SK-N-SH treated with all-trans-retinoic acid at 6 μM for 48 hours (cell line): Measurements from ENCODE around the gene HOXA7.

Experiments used
- ATAC-seq: fragments of 200-7000 bp; cut with Tn5 transposase; 3 replicates; pipeline ENCODE4 v1.9.1; 2020; ENCODE audit warnings: mild to moderate bottlenecking, moderate library complexity
- ARNTL ChIP-seq: fragments of 450-650 bp; formaldehyde crosslinking; IDR thresholded peaks from 2 replicates; pipeline ENCODE4 v1.5.0; 2020; ENCODE audit warnings: low read depth, mild to moderate bottlenecking, moderate library complexity, borderline replicate concordance
- BACH2 ChIP-seq: fragments of 250-450 bp; sonication (Bioruptor Pico); IDR thresholded peaks from 2 replicates; pipeline ENCODE4 v1.9.0; 2021; ENCODE audit warnings: mild to moderate bottlenecking, borderline replicate concordance
- CREB5 ChIP-seq: fragments of 250-450 bp; sonication (Bioruptor Pico); IDR thresholded peaks from 2 replicates; pipeline ENCODE4 v1.5.1; 2020; ENCODE audit warnings: low read depth, mild to moderate bottlenecking, moderate library complexity
- CSDC2 ChIP-seq: fragments of 250-450 bp; sonication (Bioruptor Pico); IDR thresholded peaks from 2 replicates; pipeline ENCODE4 v1.5.0; 2020; ENCODE audit warnings: mild to moderate bottlenecking, moderate library complexity
- CSRNP3 ChIP-seq: fragments of 250-450 bp; sonication (Bioruptor Pico); IDR thresholded peaks from 2 replicates; pipeline ENCODE4 v1.5.1; 2021; ENCODE audit warnings: mild to moderate bottlenecking, moderate library complexity
- GLIS3 ChIP-seq: fragments of 250-450 bp; sonication (Bioruptor Pico); IDR thresholded peaks from 2 replicates; pipeline ENCODE4 v1.5.0; 2020; ENCODE audit warnings: mild to moderate bottlenecking, moderate library complexity
- ISL1 ChIP-seq: fragments of 250-450 bp; sonication (Bioruptor Pico); IDR thresholded peaks from 2 replicates; pipeline ENCODE4 v2.1.2; 2022; ENCODE audit warnings: mild to moderate bottlenecking, moderate library complexity
- OSR1 ChIP-seq: fragments of 250-450 bp; sonication (Bioruptor Pico); IDR thresholded peaks from 2 replicates; pipeline ENCODE4 v1.8.0; 2022; ENCODE audit warnings: moderate library complexity, mild to moderate bottlenecking, inconsistent platforms
- PATZ1 ChIP-seq: fragments of 250-450 bp; sonication (Bioruptor Pico); IDR thresholded peaks from 2 replicates; pipeline ENCODE4 v1.8.0; 2020; ENCODE audit warnings: mild to moderate bottlenecking, moderate library complexity, borderline replicate concordance
- RARB ChIP-seq: fragments of 250-450 bp; sonication (Bioruptor Pico); IDR thresholded peaks from 2 replicates; pipeline ENCODE4 v1.8.0; 2021; ENCODE audit warnings: mild to moderate bottlenecking, moderate library complexity
- TCF4 ChIP-seq: fragments of 250-450 bp; sonication (Bioruptor Pico); IDR thresholded peaks from 2 replicates; pipeline ENCODE4 v1.8.0; 2021; ENCODE audit warnings: mild to moderate bottlenecking, moderate library complexity, borderline replicate concordance
- TOX ChIP-seq: fragments of 250-450 bp; sonication (Bioruptor Pico); IDR thresholded peaks from 2 replicates; pipeline ENCODE4 v1.8.0; 2021; ENCODE audit warnings: mild to moderate bottlenecking, moderate library complexity, borderline replicate concordance
- TSHZ2 ChIP-seq: fragments of 250-450 bp; sonication (Bioruptor Pico); IDR thresholded peaks from 2 replicates; pipeline ENCODE4 v1.5.0; 2020; ENCODE audit warnings: mild to moderate bottlenecking, moderate library complexity
- ZC3H10 ChIP-seq: fragments of 250-450 bp; sonication (Bioruptor Pico); IDR thresholded peaks from 2 replicates; pipeline ENCODE4 v1.5.1; 2021; ENCODE audit warnings: mild to moderate bottlenecking, moderate library complexity
- ZFP3 ChIP-seq: fragments of 250-450 bp; sonication (Bioruptor Pico); IDR thresholded peaks from 2 replicates; pipeline ENCODE4 v1.5.0; 2020; ENCODE audit warnings: mild to moderate bottlenecking, moderate library complexity
- ZFP30 ChIP-seq: fragments of 450-650 bp; formaldehyde crosslinking; IDR thresholded peaks from 2 replicates; pipeline ENCODE4 v1.5.0; 2022; ENCODE audit warnings: mild to moderate bottlenecking, moderate library complexity
- ZNF565 ChIP-seq: fragments of 450-650 bp; formaldehyde crosslinking; conservative IDR thresholded peaks from 2 replicates; pipeline ENCODE4 v1.5.0; 2020; ENCODE audit warnings: low read depth, mild to moderate bottlenecking, moderate library complexity
- ZNF70 ChIP-seq: fragments of 450-650 bp; formaldehyde crosslinking; IDR thresholded peaks from 2 replicates; pipeline ENCODE4 v1.5.0; 2020; ENCODE audit warnings: mild to moderate bottlenecking, moderate library complexity
- ZNF8 ChIP-seq: fragments of 450-650 bp; formaldehyde crosslinking; IDR thresholded peaks from 2 replicates; pipeline ENCODE4 v1.5.0; 2020; ENCODE audit warnings: mild to moderate bottlenecking, moderate library complexity
- TF ChIP-seq, protein P1 (sequence below): fragments of 250-450 bp; sonication (Bioruptor Pico); IDR thresholded peaks from 2 replicates; pipeline ENCODE4 v1.8.0; 2021; ENCODE audit warnings: low read depth, mild to moderate bottlenecking, moderate library complexity, borderline replicate concordance

HOXA7 gene

GRCh38 chr7:27187475-27188385 lies 31.3 kb upstream of the HOXA7 start:
- ATAC-seq, result no peak
- TF ChIP-seq ZC3H10 (CRISPR knock-in tag) (no peak), ZFP3 (no peak), TSHZ2 (CRISPR knock-in tag) (no peak), ARNTL (CRISPR knock-in tag) (no peak), ZFP30 (CRISPR knock-in tag) (no peak), CREB5 (no peak), CSRNP3 (CRISPR knock-in tag) (no peak), GLIS3 (no peak), OSR1 (CRISPR knock-in tag) (no peak), TOX (CRISPR knock-in tag) (no peak), PATZ1 (CRISPR knock-in tag) (no peak), CSDC2 (CRISPR knock-in tag) (no peak), ZNF565 (CRISPR knock-in tag) (no peak), RARB (CRISPR knock-in tag) (no peak), ISL1 (no peak), ZNF8 (CRISPR knock-in tag) (no peak), TCF4 (CRISPR knock-in tag) (no peak), ZNF70 (CRISPR knock-in tag) (no peak), BACH2 (CRISPR knock-in tag) (no peak)
- TF ChIP-seq, protein P1, sequence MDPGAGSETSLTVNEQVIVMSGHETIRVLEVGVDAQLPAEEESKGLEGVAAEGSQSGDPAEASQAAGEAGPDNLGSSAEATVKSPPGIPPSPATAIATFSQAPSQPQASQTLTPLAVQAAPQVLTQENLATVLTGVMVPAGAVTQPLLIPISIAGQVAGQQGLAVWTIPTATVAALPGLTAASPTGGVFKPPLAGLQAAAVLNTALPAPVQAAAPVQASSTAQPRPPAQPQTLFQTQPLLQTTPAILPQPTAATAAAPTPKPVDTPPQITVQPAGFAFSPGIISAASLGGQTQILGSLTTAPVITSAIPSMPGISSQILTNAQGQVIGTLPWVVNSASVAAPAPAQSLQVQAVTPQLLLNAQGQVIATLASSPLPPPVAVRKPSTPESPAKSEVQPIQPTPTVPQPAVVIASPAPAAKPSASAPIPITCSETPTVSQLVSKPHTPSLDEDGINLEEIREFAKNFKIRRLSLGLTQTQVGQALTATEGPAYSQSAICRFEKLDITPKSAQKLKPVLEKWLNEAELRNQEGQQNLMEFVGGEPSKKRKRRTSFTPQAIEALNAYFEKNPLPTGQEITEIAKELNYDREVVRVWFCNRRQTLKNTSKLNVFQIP (CRISPR knock-in tag), result no peak

GRCh38 chr7:27186668-27187474 lies 30.4 kb upstream of the HOXA7 start:
- TF ChIP-seq PATZ1 (CRISPR knock-in tag) (no peak), ZFP3 (no peak)

More at GRCh38 chr7:27186668-27187474, 30.4 kb upstream of the HOXA7 start:
- ATAC-seq, result no peak
